Transverse colon (tissue), 4 donors: ENCODE measurements around the gene ASB1.

Experiments
- EP300 ChIP-seq: sonication (generic); formaldehyde crosslinking; IDR thresholded peaks from one replicate; pipeline ENCODE4 v1.6.1; 2017; ENCODE audit warnings: antibody characterized with exemption, low read depth
- POLR2A ChIP-seq: fragments of 450-650 bp; IDR thresholded peaks from one replicate; pipeline ENCODE4 v1.6.1; 2016; ENCODE audit warnings: antibody characterized with exemption, mild to moderate bottlenecking, moderate library complexity
- POLR2AphosphoS5 ChIP-seq, 3 donors: sonication (generic); formaldehyde crosslinking; IDR thresholded peaks; one replicate each; pipeline ENCODE4 v1.6.1; 2016; ENCODE audit warnings: antibody characterized with exemption in 3 of 3
- TF ChIP-seq, protein P1 (sequence below), 5 experiments: fragments of 200-600 bp in 3 of 5; fragments of 450-650 bp in 2 of 5; sonication (generic) in 3 of 5; IDR thresholded peaks; 1 replicate in 2 of 5; 2 replicates in 3 of 5; pipeline ENCODE4 v1.5.1; 2016 to 2017; ENCODE audit warnings: antibody characterized with exemption in 5 of 5, inconsistent platforms in 3 of 5, mild to moderate bottlenecking in 2 of 5, moderate library complexity in 1 of 5

DNA sequence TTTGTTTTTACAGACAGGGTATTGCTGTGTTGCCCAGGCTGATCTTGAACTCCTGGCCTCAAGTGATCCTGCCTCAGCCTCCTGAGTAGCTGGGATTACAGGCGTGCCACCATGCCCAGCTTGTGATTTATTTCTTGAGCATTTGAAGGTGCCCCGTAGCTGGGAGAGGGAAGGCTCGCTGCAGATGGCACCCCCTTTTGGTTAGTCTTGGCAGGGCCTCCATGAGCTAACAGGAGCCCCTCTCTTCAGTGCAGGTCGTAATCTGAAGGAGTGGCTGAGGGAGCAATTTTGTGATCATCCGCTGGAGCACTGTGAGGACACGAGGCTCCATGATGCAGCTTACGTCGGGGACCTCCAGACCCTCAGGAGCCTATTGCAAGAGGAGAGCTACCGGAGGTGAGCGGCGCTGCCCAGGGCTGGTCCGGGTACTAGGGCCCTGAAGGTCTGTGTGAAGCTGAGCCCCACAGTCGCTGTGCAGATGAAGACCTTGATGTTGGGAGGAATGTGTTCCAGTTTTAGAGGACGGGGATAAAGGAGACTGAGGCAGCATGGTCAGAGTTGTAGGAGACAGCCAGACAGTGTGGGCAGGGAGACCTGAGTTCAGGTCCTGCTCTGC is 6.7 kb downstream of the ASB1 start:
- TF ChIP-seq POLR2A, result no peak
- TF ChIP-seq, protein P1, sequence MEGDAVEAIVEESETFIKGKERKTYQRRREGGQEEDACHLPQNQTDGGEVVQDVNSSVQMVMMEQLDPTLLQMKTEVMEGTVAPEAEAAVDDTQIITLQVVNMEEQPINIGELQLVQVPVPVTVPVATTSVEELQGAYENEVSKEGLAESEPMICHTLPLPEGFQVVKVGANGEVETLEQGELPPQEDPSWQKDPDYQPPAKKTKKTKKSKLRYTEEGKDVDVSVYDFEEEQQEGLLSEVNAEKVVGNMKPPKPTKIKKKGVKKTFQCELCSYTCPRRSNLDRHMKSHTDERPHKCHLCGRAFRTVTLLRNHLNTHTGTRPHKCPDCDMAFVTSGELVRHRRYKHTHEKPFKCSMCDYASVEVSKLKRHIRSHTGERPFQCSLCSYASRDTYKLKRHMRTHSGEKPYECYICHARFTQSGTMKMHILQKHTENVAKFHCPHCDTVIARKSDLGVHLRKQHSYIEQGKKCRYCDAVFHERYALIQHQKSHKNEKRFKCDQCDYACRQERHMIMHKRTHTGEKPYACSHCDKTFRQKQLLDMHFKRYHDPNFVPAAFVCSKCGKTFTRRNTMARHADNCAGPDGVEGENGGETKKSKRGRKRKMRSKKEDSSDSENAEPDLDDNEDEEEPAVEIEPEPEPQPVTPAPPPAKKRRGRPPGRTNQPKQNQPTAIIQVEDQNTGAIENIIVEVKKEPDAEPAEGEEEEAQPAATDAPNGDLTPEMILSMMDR (IDR thresholded peaks at IDR 0.05), result no peak
- TF ChIP-seq POLR2AphosphoS5 (IDR thresholded peaks at IDR 0.05), result no peak
- TF ChIP-seq EP300, result no peak
